Breast epithelium (tissue), 3 donors: ENCODE measurements around the gene CMSS1.

Experiments
- POLR2A ChIP-seq: fragments of 450-650 bp; IDR thresholded peaks from one replicate; pipeline ENCODE4 v1.6.1; 2016; ENCODE audit warnings: antibody characterized with exemption, mild to moderate bottlenecking, moderate library complexity
- POLR2AphosphoS5 ChIP-seq, 3 donors: sonication (generic); formaldehyde crosslinking; IDR thresholded peaks; one replicate each; pipeline ENCODE4 v1.6.1; 2017; ENCODE audit warnings: antibody characterized with exemption in 3 of 3
- TF ChIP-seq, protein P1 (sequence below), 3 donors: fragments of 450-650 bp; IDR thresholded peaks; one replicate each; pipeline ENCODE4 v1.5.1; 2016 to 2017; ENCODE audit warnings: antibody characterized with exemption in 3 of 3, mild to moderate bottlenecking in 3 of 3, moderate library complexity in 3 of 3

DNA sequence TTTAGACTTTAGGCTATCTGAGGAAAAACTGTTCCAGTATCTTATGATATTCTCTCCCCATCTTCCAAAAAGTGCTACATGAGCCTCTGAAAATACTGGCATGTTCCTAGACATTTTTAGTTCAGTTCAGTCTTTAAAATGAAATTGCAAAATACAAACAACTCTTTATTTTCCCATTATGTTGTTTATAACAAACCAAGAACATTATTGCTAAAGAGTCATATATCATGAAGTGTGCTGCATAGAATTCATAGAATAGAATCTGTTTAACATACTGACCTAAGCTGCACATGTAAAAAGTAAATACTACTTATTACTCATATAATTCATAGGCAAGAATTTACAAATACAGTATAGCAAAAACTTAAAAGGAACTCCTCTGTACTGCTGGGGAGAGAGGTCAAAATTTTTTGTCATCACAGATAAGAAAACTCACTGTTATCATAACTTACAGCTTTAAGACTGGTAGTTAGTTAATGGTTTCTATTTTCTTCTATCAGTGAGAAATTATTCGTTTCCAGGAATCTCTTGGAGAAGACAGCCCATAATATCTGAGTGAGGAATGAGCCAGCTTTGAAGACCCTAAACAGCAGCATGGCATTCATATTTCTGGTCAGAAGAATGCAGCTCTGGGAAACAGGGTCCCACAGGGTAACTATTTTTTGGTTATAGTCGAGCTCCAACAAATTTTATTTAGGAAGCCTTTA is 264.5 kb downstream of the CMSS1 start:
- TF ChIP-seq POLR2AphosphoS5 (IDR thresholded peaks at IDR 0.05) (no peak), POLR2A (no peak)
- TF ChIP-seq, protein P1, sequence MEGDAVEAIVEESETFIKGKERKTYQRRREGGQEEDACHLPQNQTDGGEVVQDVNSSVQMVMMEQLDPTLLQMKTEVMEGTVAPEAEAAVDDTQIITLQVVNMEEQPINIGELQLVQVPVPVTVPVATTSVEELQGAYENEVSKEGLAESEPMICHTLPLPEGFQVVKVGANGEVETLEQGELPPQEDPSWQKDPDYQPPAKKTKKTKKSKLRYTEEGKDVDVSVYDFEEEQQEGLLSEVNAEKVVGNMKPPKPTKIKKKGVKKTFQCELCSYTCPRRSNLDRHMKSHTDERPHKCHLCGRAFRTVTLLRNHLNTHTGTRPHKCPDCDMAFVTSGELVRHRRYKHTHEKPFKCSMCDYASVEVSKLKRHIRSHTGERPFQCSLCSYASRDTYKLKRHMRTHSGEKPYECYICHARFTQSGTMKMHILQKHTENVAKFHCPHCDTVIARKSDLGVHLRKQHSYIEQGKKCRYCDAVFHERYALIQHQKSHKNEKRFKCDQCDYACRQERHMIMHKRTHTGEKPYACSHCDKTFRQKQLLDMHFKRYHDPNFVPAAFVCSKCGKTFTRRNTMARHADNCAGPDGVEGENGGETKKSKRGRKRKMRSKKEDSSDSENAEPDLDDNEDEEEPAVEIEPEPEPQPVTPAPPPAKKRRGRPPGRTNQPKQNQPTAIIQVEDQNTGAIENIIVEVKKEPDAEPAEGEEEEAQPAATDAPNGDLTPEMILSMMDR (IDR thresholded peaks at IDR 0.05): no peak
